OCI-LY1 (cell line): Measurements from ENCODE around the gene RFNG.

Source experiments
- H2AFZ ChIP-seq: fragments of 200-600 bp; sonication (generic), shearing (Covaris generic); 2 replicates; pipeline ENCODE4 v1.6.0; 2014; ENCODE audit warnings: antibody characterized with exemption, mild to moderate bottlenecking, low read length
- H3F3A ChIP-seq: fragments of 200-600 bp; sonication (generic), shearing (Covaris generic); 2 replicates; pipeline ENCODE4 v1.6.0; 2014; ENCODE audit warnings: mild to moderate bottlenecking, antibody characterized with exemption, low read length, moderate library complexity; ENCODE audit not compliant: insufficient read depth
- H3K27ac ChIP-seq: fragments of 200-600 bp; sonication (generic); 2 replicates; pipeline ENCODE4 v1.5.1; 2014; ENCODE audit warnings: low read length, mixed run types, mild to moderate bottlenecking, low read depth; ENCODE audit not compliant: poor library complexity, severe bottlenecking
- H3K27me3 ChIP-seq: fragments of 200-600 bp; sonication (generic); 2 replicates; pipeline ENCODE4 v1.6.0; 2014; ENCODE audit warnings: antibody characterized with exemption, mild to moderate bottlenecking, low read length, moderate library complexity; ENCODE audit not compliant: insufficient read depth
- H3K36me3 ChIP-seq: fragments of 200-600 bp; sonication (generic); 2 replicates; pipeline ENCODE4 v1.6.1; 2014; ENCODE audit warnings: mild to moderate bottlenecking, antibody characterized with exemption, low read length, moderate library complexity, mixed read lengths; ENCODE audit not compliant: insufficient read depth
- H3K4me1 ChIP-seq: fragments of 200-600 bp; sonication (generic); 2 replicates; pipeline ENCODE4 v1.5.1; 2014; ENCODE audit warnings: mild to moderate bottlenecking, low read length, moderate library complexity; ENCODE audit not compliant: insufficient read depth, severe bottlenecking
- H3K4me2 ChIP-seq: fragments of 200-600 bp; sonication (generic), shearing (Covaris generic); 2 replicates; pipeline ENCODE4 v1.6.1; 2014; ENCODE audit warnings: low read length
- H3K4me3 ChIP-seq: fragments of 200-600 bp; sonication (generic); 2 replicates; pipeline ENCODE4 v1.5.1; 2014; ENCODE audit warnings: low read length, low read depth, mild to moderate bottlenecking, mixed read lengths; ENCODE audit not compliant: poor library complexity, severe bottlenecking
- H3K79me2 ChIP-seq: fragments of 200-600 bp; shearing (Covaris generic); 2 replicates; pipeline ENCODE4 v1.6.1; 2016; ENCODE audit warnings: mixed run types, low read length, mixed read lengths; ENCODE audit not compliant: insufficient read depth
- H3K9ac ChIP-seq: fragments of 200-600 bp; sonication (generic), shearing (Covaris generic); 2 replicates; pipeline ENCODE4 v1.6.1; 2014; ENCODE audit warnings: mild to moderate bottlenecking, low read length, mixed read lengths
- H3K9me2 ChIP-seq: fragments of 200-600 bp; sonication (generic), shearing (Covaris generic); 2 replicates; pipeline ENCODE4 v1.6.1; 2014; ENCODE audit warnings: low read depth, mild to moderate bottlenecking, low read length, mixed read lengths
- H3K9me3 ChIP-seq: fragments of 200-600 bp; shearing (Covaris generic); 2 replicates; pipeline ENCODE4 v1.6.1; 2014; ENCODE audit warnings: low read length, mixed read lengths
- H4K20me1 ChIP-seq: fragments of 200-600 bp; sonication (generic), shearing (Covaris generic); 2 replicates; pipeline ENCODE4 v1.6.0; 2016; ENCODE audit warnings: mild to moderate bottlenecking, low read length; ENCODE audit not compliant: insufficient read depth
- CTCF ChIP-seq: fragments of 200-600 bp; sonication (generic), shearing (Covaris generic); IDR thresholded peaks from 2 replicates; pipeline ENCODE4 v1.5.1; 2017; ENCODE audit warnings: mild to moderate bottlenecking, antibody characterized with exemption, low read length, moderate library complexity, mixed read lengths
- EZH2 ChIP-seq: fragments of 200-600 bp; sonication (generic), shearing (Covaris generic); IDR thresholded peaks from 2 replicates; pipeline ENCODE4 v1.8.0; 2017; ENCODE audit warnings: borderline replicate concordance, mixed run types, mild to moderate bottlenecking, antibody characterized with exemption, low read length, moderate library complexity, mixed read lengths

RFNG gene

GRCh38 chr17:82098939-82099763 is 47.5 kb upstream of the RFNG start:
- H3K79me2 ChIP-seq, result peaks cover 19% of the 10 kb centered on the region
- H2AFZ ChIP-seq, result no peak overlapping the region
- peak overlapping the region; percentile 77 for H3K4me3 ChIP-seq
- H3K9me3 ChIP-seq, result no peaks in the 10 kb centered on the region
- no peaks in the 10 kb centered on the region for H3F3A ChIP-seq
- H3K27me3 ChIP-seq, result no peaks in the 10 kb centered on the region
- H3K9ac ChIP-seq, result peak overlapping the region; percentile 94
- H3K36me3 ChIP-seq, result peaks cover 22% of the 10 kb centered on the region
- peaks cover 62% of the 10 kb centered on the region for H3K4me1 ChIP-seq
- H3K27ac ChIP-seq, result peak overlapping the region; percentile 92
- TF ChIP-seq EZH2 (no peak), CTCF (no peak)
- peak overlapping the region; percentile 96 for H3K4me2 ChIP-seq
- no peaks in the 10 kb centered on the region for H3K9me2 ChIP-seq
- no peaks in the 10 kb centered on the region for H4K20me1 ChIP-seq

GRCh38 chr17:82098169-82098938 is 46.7 kb upstream of the RFNG start, which contains the start of gene FASN:
Gene FASN, minus strand, starts transcription at chr17:82098236. Its CDS starts 1,791 bp downstream, at chr17:82096445.
- H3K9me3 ChIP-seq, result no peaks in the 10 kb centered on the region
- peak within 1 kb of the TSS; percentile 96 for H3K4me2 ChIP-seq
- H2AFZ ChIP-seq, result no peak within 1 kb of the TSS
- no peaks in the 10 kb centered on the region for H3F3A ChIP-seq
- H4K20me1 ChIP-seq, result no peaks in the 10 kb centered on the region
- peak within 1 kb of the TSS; percentile 100 for H3K9ac ChIP-seq
- peaks cover 19% of the 10 kb centered on the region for H3K79me2 ChIP-seq
- TF ChIP-seq CTCF, result peak; percentile 26
- TF ChIP-seq EZH2, result no peak
- H3K27ac ChIP-seq, result peak within 1 kb of the TSS; percentile 92
- H3K27me3 ChIP-seq, result no peaks in the 10 kb centered on the region
- H3K36me3 ChIP-seq, result peaks cover 29% of the 10 kb centered on the region
- H3K4me1 ChIP-seq, result peaks cover 54% of the 10 kb centered on the region
- peak within 1 kb of the TSS; percentile 97 for H3K4me3 ChIP-seq
- no peaks in the 10 kb centered on the region for H3K9me2 ChIP-seq

GRCh38 chr17:82097919-82098168 is 46.2 kb upstream of the RFNG start:
- H2AFZ ChIP-seq, result no peak overlapping the region
- H3K27me3 ChIP-seq, result no peaks in the 10 kb centered on the region
- H3K4me1 ChIP-seq, result peaks cover 49% of the 10 kb centered on the region
- H3K9me2 ChIP-seq, result no peaks in the 10 kb centered on the region
- peak overlapping the region; percentile 53 for H3K27ac ChIP-seq
- no peak for TF ChIP-seq EZH2
- TF ChIP-seq CTCF, result no peak
- peak overlapping the region; percentile 97 for H3K4me3 ChIP-seq
- no peaks in the 10 kb centered on the region for H3F3A ChIP-seq
- H3K36me3 ChIP-seq, result peaks cover 34% of the 10 kb centered on the region
- H3K9ac ChIP-seq, result peak overlapping the region; percentile 100
- H4K20me1 ChIP-seq, result no peaks in the 10 kb centered on the region
- H3K79me2 ChIP-seq, result peaks cover 19% of the 10 kb centered on the region
- peak overlapping the region; percentile 73 for H3K4me2 ChIP-seq
- no peaks in the 10 kb centered on the region for H3K9me3 ChIP-seq
